MCF 10A (cell line): ENCODE data around the gene CFD. TPM values are rescaled to one million over a fixed set of nuclear protein-coding genes. Genes with fewer than 3 reads are reported as not detected.

ENCODE experiments used
- BruUV-seq: library from RNA; stranded (reverse); fragments of 400-500 nt; replicated peaks from 2 replicates; lab custom pipeline; 2021; lab: Mats Ljungman, UMichigan
- CTCF ChIA-PET: fragments of 300-600 bp; sonication (Branson Sonifier 250); formaldehyde crosslinking; extraction: SDS; loops from one replicate; lab custom pipeline; 2021; ENCODE audit warnings: antibody characterized with exemption, inconsistent platforms; lab: Yijun Ruan, JAX
- POLR2A ChIA-PET: fragments of 300-600, 350-650 bp; sonication (Branson Sonifier 250); formaldehyde crosslinking; extraction: SDS; loops from one replicate; lab custom pipeline; 2020; ENCODE audit warnings: antibody characterized with exemption, inconsistent platforms; lab: Yijun Ruan, JAX
- DNase-seq: peaks from one replicate; pipeline ENCODE4 v3.0.0-alpha.2; 2018; ENCODE audit not compliant: unreplicated experiment
- H3K27ac Mint-ChIP-seq: one replicate; pipeline ENCODE4 v1.8.0; 2022; ENCODE audit warnings: mild to moderate bottlenecking, low read depth, mixed read lengths; ENCODE audit not compliant: unreplicated experiment
- H3K27me3 Mint-ChIP-seq: one replicate; pipeline ENCODE4 v1.8.0; 2022; ENCODE audit warnings: mixed read lengths; ENCODE audit not compliant: insufficient read depth, unreplicated experiment
- H3K36me3 Mint-ChIP-seq: one replicate; pipeline ENCODE4 v1.8.0; 2022; ENCODE audit warnings: mild to moderate bottlenecking, moderate library complexity, mixed read lengths; ENCODE audit not compliant: insufficient read depth, unreplicated experiment
- H3K4me1 Mint-ChIP-seq: one replicate; pipeline ENCODE4 v1.8.0; 2022; ENCODE audit warnings: mixed read lengths; ENCODE audit not compliant: insufficient read depth, unreplicated experiment
- H3K4me3 Mint-ChIP-seq: one replicate; pipeline ENCODE4 v1.8.0; 2022; ENCODE audit warnings: mild to moderate bottlenecking, moderate library complexity, mixed read lengths; ENCODE audit not compliant: unreplicated experiment
- H3K9me3 Mint-ChIP-seq: one replicate; pipeline ENCODE4 v1.8.0; 2022; ENCODE audit warnings: mixed read lengths; ENCODE audit not compliant: unreplicated experiment
- CTCF ChIP-seq: fragments of 200-600 bp; IDR thresholded peaks from one replicate; pipeline ENCODE4 v1.8.0; 2022; ENCODE audit warnings: antibody characterized with exemption, mild to moderate bottlenecking; ENCODE audit not compliant: unreplicated experiment
- intact Hi-C: fragments of 100-400 bp; cut with micrococcal nuclease; formaldehyde crosslinking; loops from 2 replicates; pipeline ENCODE4 v1.14.1; 2022
- total RNA-seq: library from RNA; stranded (reverse); gene quantifications from 2 replicates; pipeline ENCODE4 v1.2.3, GENCODE V29; 2022

The CFD gene
- total RNA-seq, 1 experiment from 2014 or later: 1.1 TPM

- no peak for DNase-seq
- intact Hi-C loops: no loop called here
- Mint-ChIP-seq H3K4me1 (peaks cover 12% of the 10 kb centered on the region), H3K27me3 (no peaks in the 10 kb centered on the region), H3K36me3 (peaks cover 65% of the 10 kb centered on the region), H3K4me3 (no peak overlapping the region), H3K27ac (no peak overlapping the region), H3K9me3 (peaks cover 9% of the 10 kb centered on the region)
- TF ChIP-seq CTCF: no peak
- ChIA-PET POLR2A (interaction anchor here (1.1 kb wide), 1 partner anchor 44 kb away, joined by 3 read pairs; no protein-coding TSS in a partner anchor), CTCF (no interaction called here)
- no TSS peak for BruUV-seq
Measured at GRCh38 chr19:813219-814151, 46.0 kb upstream of the CFD start.

- Mint-ChIP-seq H3K27me3 (no peaks in the 10 kb centered on the region), H3K27ac (no peak overlapping the region), H3K36me3 (peaks cover 59% of the 10 kb centered on the region), H3K4me1 (peaks cover 12% of the 10 kb centered on the region), H3K4me3 (no peak overlapping the region), H3K9me3 (peaks cover 9% of the 10 kb centered on the region)
- DNase-seq: no peak
- ChIA-PET CTCF (interaction anchor here (0.7 kb wide), 1 partner anchor 228 kb away, joined by 3 read pairs; no protein-coding TSS in a partner anchor), POLR2A (no interaction called here)
- no TSS peak for BruUV-seq
- intact Hi-C loops: no loop called here
- no peak for TF ChIP-seq CTCF
Measured at GRCh38 chr19:814152-815078, 45.0 kb upstream of the CFD start.

- no peak for TF ChIP-seq CTCF
- CTCF ChIA-PET: no interaction called here
- peaks cover 51% of the 10 kb centered on the region for H3K36me3 Mint-ChIP-seq
- H3K27me3 Mint-ChIP-seq: no peaks in the 10 kb centered on the region
- POLR2A ChIA-PET: interaction anchor here (0.5 to 0.7 kb wide), 2 partner anchors 8 to 285 kb away, joined by 3 read pairs; no protein-coding TSS in a partner anchor
- intact Hi-C loops: no loop called here
- BruUV-seq: no TSS peak
- H3K4me3 Mint-ChIP-seq: no peak overlapping the region
- no peak overlapping the region for H3K27ac Mint-ChIP-seq
- H3K9me3 Mint-ChIP-seq: peaks cover 9% of the 10 kb centered on the region
- H3K4me1 Mint-ChIP-seq: peaks cover 12% of the 10 kb centered on the region
- DNase-seq: no peak
Measured at GRCh38 chr19:815079-815774, 44.2 kb upstream of the CFD start.
